HG03342 (cell line): Measurements from ENCODE around the gene NSUN2.
"Not testable (repeated sequence)": the region's sequence is repeated elsewhere in the genome, so short reads cannot be mapped to it uniquely, and the experiment has no call there.

Experiments used
- ATAC-seq: cut with Tn5 transposase; IDR thresholded peaks from one replicate; pipeline ENCODE4 v1.9.1; 2021; ENCODE audit warnings: mild to moderate bottlenecking, moderate library complexity; ENCODE audit not compliant: unreplicated experiment

NSUN2 gene

GRCh38 chr5:6584727-6585126 is 48.1 kb downstream of the NSUN2 start:
- ATAC-seq, result no peak

GRCh38 chr5:6584101-6584645 is 48.7 kb downstream of the NSUN2 start:
- ATAC-seq, result no peak

- no peak for ATAC-seq
Measured at GRCh38 chr5:6583049-6583880, 49.6 kb downstream of the NSUN2 start.

GRCh38 chr5:6582507-6583048 is 50.3 kb downstream of the NSUN2 start:
- ATAC-seq, result no peak

GRCh38 chr5:6581559-6582426 is 51.1 kb downstream of the NSUN2 start:
- no peak for ATAC-seq

GRCh38 chr5:6581090-6581489 is 51.8 kb downstream of the NSUN2 start:
- ATAC-seq, result no peak

GRCh38 chr5:6579535-6579934 is 53.3 kb downstream of the NSUN2 start:
- no peak for ATAC-seq

GRCh38 chr5:6578676-6579343 is 54.0 kb downstream of the NSUN2 start:
- ATAC-seq, result no peak

- ATAC-seq, result no peak
Measured at GRCh38 chr5:6576861-6577501, 55.9 kb downstream of the NSUN2 start.

- ATAC-seq, result no peak
Measured at GRCh38 chr5:6574537-6575245, 58.2 kb downstream of the NSUN2 start.

GRCh38 chr5:6574111-6574510 is 58.7 kb downstream of the NSUN2 start:
- ATAC-seq, result no peak

GRCh38 chr5:6573651-6574101 is 59.2 kb downstream of the NSUN2 start:
- no peak for ATAC-seq

GRCh38 chr5:6572825-6573380 is 59.9 kb downstream of the NSUN2 start:
- ATAC-seq, result no peak

- ATAC-seq, result no peak
Measured at GRCh38 chr5:6572086-6572824, 60.6 kb downstream of the NSUN2 start.

GRCh38 chr5:6571607-6572006 is 61.2 kb downstream of the NSUN2 start:
- not testable (repeated sequence) for ATAC-seq

- ATAC-seq, result no peak
Measured at GRCh38 chr5:6570530-6570929, 62.3 kb downstream of the NSUN2 start.

- no peak for ATAC-seq
Measured at GRCh38 chr5:6568889-6569288, 64.0 kb downstream of the NSUN2 start.

GRCh38 chr5:6568383-6568782 is 64.5 kb downstream of the NSUN2 start:
- ATAC-seq, result no peak

GRCh38 chr5:6567835-6568234 is 65.0 kb downstream of the NSUN2 start:
- no peak for ATAC-seq
